ENCODE data around the gene NAV3. TPM values are rescaled to one million over a fixed set of nuclear protein-coding genes. Genes with fewer than 3 reads are reported as not detected.

Gene NAV3
- total and polyA plus RNA-seq, 9 of the 15 experiments (the other 6 are each of a cell fraction or from before 2014, with no cell fraction given): 0.04 TPM; not detected in 8

GRCh38 chr12:77878901-77879300 is 48.2 kb downstream of the NAV3 start (continued):
- TF ChIP-seq GTF3C2 (IDR thresholded peaks at IDR 0.05; ENCODE audit: borderline replicate concordance, extremely low read depth, insufficient read length): no peak
- TF ChIP-seq GATAD2B (IDR thresholded peaks at IDR 0.05; ENCODE audit: borderline replicate concordance): no peak
- TF ChIP-seq MECOM (CRISPR knock-in tag; IDR thresholded peaks at IDR 0.05): no peak
- TF ChIP-seq RREB1 (CRISPR knock-in tag; IDR thresholded peaks at IDR 0.05): no peak
- TF ChIP-seq HCFC1 (IDR thresholded peaks at IDR 0.05; ENCODE audit: low read depth, low read length): no peak
